GM12878 (cell line): ENCODE data around the gene GRIK2. TPM values are rescaled to one million over a fixed set of nuclear protein-coding genes. Genes with fewer than 3 reads are reported as not detected.

Source experiments
- ATAC-seq: fragments of 200-7000 bp; cut with Tn5 transposase; 3 replicates; pipeline ENCODE4 v1.9.1; 2020; ENCODE audit warnings: mild to moderate bottlenecking, moderate library complexity
- BruUV-seq: library from RNA; stranded (reverse); fragments of 400-500 nt; replicated peaks from 2 replicates; lab custom pipeline; 2021; lab: Mats Ljungman, UMichigan
- CTCF ChIA-PET: fragments of 300-600 bp; sonication (Branson Sonifier 250); formaldehyde crosslinking; extraction: SDS; loops from one replicate; lab custom pipeline; 2021; ENCODE audit warnings: inconsistent platforms; lab: Yijun Ruan, JAX
- POLR2A ChIA-PET: fragments of 350-600 bp; formaldehyde crosslinking; extraction: SDS; loops from one replicate; lab custom pipeline; 2021; ENCODE audit warnings: inconsistent platforms; lab: Charles Lee
- RAD21 ChIA-PET: fragments of 300-600 bp; sonication (Branson Sonifier 250); formaldehyde crosslinking; loops from one replicate; lab custom pipeline; 2023; ENCODE audit warnings: antibody characterized with exemption; ENCODE audit not compliant: unreplicated experiment; lab: Charles Lee
- SMC1A ChIA-PET: fragments of 300-600 bp; sonication (Branson Sonifier 250); formaldehyde crosslinking; loops from one replicate; lab custom pipeline; 2023; ENCODE audit not compliant: unreplicated experiment, uncharacterized antibody; lab: Charles Lee
- DNase-seq: peaks from one replicate; pipeline ENCODE4 v3.0.0-alpha.2; 2011; ENCODE audit warnings: low read depth, low spot score
- FAIRE-seq: peaks from 3 replicates; lab custom pipeline; 2011; peaks lifted over from hg19 to GRCh38; lab: Jason Lieb, UNC
- H2AFZ ChIP-seq: 2 replicates; pipeline ENCODE4 v1.6.0; 2011; ENCODE audit warnings: low read depth, low read length, control low read depth; ENCODE audit not compliant: control insufficient read depth
- H3K27ac ChIP-seq: 2 replicates; pipeline ENCODE4 v1.5.1; 2011; ENCODE audit warnings: control low read depth; ENCODE audit not compliant: control insufficient read depth, insufficient read depth
- H3K27me3 ChIP-seq, 2 experiments: replicated peaks in 1 of 2; 2 replicates each; pipeline versions ENCODE4 v1.6.0 to v1.6.1; 2011; ENCODE audit warnings: low read length in 1 of 2; ENCODE audit not compliant: control insufficient read depth in 2 of 2, insufficient read depth in 2 of 2
- H3K36me3 ChIP-seq, 2 experiments: 2 replicates each; pipeline ENCODE4 v1.5.1; 2011; ENCODE audit warnings: low read length in 1 of 2; ENCODE audit not compliant: control insufficient read depth in 2 of 2, insufficient read depth in 2 of 2
- H3K4me1 ChIP-seq: 2 replicates; pipeline ENCODE4 v1.6.1; 2011; ENCODE audit warnings: mild to moderate bottlenecking, low read length, moderate library complexity, mixed read lengths; ENCODE audit not compliant: control insufficient read depth, insufficient read depth
- H3K4me2 ChIP-seq: 2 replicates; pipeline ENCODE4 v1.6.0; 2011; ENCODE audit warnings: control low read depth; ENCODE audit not compliant: control insufficient read depth, insufficient read depth
- H3K4me3 ChIP-seq: fragments of 200-600 bp; sonication (generic); 2 replicates; pipeline ENCODE4 v1.5.1; 2016
- H3K79me2 ChIP-seq: 2 replicates; pipeline ENCODE4 v1.6.0; 2011; ENCODE audit warnings: low read length; ENCODE audit not compliant: control insufficient read depth, insufficient read depth
- H3K9ac ChIP-seq: 2 replicates; pipeline ENCODE4 v1.8.0; 2011; ENCODE audit warnings: low read length, control low read depth, mixed read lengths; ENCODE audit not compliant: control insufficient read depth, insufficient read depth
- H3K9me3 ChIP-seq: replicated peaks from 3 replicates; pipeline ENCODE4 v1.5.1; 2011; ENCODE audit warnings: mild to moderate bottlenecking, low read length; ENCODE audit not compliant: control insufficient read depth, insufficient read depth
- H4K20me1 ChIP-seq: 2 replicates; pipeline ENCODE4 v1.6.0; 2011; ENCODE audit not compliant: control insufficient read depth, insufficient read depth
- CEBPB ChIP-seq, 2 experiments: fragments of 150-350 bp in 1 of 2; IDR thresholded peaks; 2 replicates each; pipeline ENCODE4 v1.6.1; 2012 to 2014; ENCODE audit warnings: low read depth in 2 of 2, low read length in 2 of 2, borderline replicate concordance in 1 of 2, inconsistent platforms in 1 of 2
- CHD2 ChIP-seq: IDR thresholded peaks from 2 replicates; pipeline ENCODE4 v1.6.1; 2011; ENCODE audit warnings: low read depth, low read length, improper control_type of control experiment, borderline replicate concordance
- CHD4 ChIP-seq: fragments of 200-600 bp; sonication (generic); IDR thresholded peaks from 2 replicates; pipeline ENCODE4 v1.6.1; 2016; ENCODE audit warnings: mild to moderate bottlenecking
- EP300 ChIP-seq, 2 experiments: fragments of 150-350 bp in 1 of 2; IDR thresholded peaks; 2 replicates each; pipeline ENCODE4 v1.6.1; 2011 to 2012; ENCODE audit warnings: low read depth in 2 of 2, low read length in 2 of 2, borderline replicate concordance in 1 of 2, improper control_type of control experiment in 1 of 2, inconsistent platforms in 1 of 2; ENCODE audit not compliant: control insufficient read depth in 1 of 2
- ETV6 ChIP-seq, 2 experiments: fragments of 450-650 bp in 1 of 2; IDR thresholded peaks in 1 of 2; conservative IDR thresholded peaks in 1 of 2; 2 replicates each; pipeline ENCODE4 v1.6.1; 2014; ENCODE audit warnings: antibody characterized with exemption in 1 of 2, borderline replicate concordance in 1 of 2, low read depth in 1 of 2, mild to moderate bottlenecking in 1 of 2, moderate library complexity in 1 of 2
- JUNB ChIP-seq: IDR thresholded peaks from 2 replicates; pipeline ENCODE4 v1.6.1; 2016; ENCODE audit warnings: antibody characterized with exemption, mild to moderate bottlenecking
- NR2C1 ChIP-seq: fragments of 450-650 bp; IDR thresholded peaks from 2 replicates; pipeline ENCODE4 v1.6.1; 2017; ENCODE audit warnings: antibody characterized with exemption, mild to moderate bottlenecking, moderate library complexity
- PAX5 ChIP-seq: IDR thresholded peaks from 2 replicates; pipeline ENCODE4 v1.6.1; 2011; ENCODE audit warnings: low read depth, low read length, borderline replicate concordance
- RCOR1 ChIP-seq: conservative IDR thresholded peaks from 2 replicates; pipeline ENCODE4 v1.6.1; 2012; ENCODE audit warnings: low read depth, low read length, improper control_type of control experiment
- SMAD1 ChIP-seq: fragments of 450-650 bp; IDR thresholded peaks from 2 replicates; pipeline ENCODE4 v1.6.1; 2018; ENCODE audit warnings: mild to moderate bottlenecking, low read depth; ENCODE audit not compliant: partially characterized antibody
- SMAD5 ChIP-seq: IDR thresholded peaks from 2 replicates; pipeline ENCODE4 v1.6.1; 2016; ENCODE audit warnings: antibody characterized with exemption, low read depth
- ZNF207 ChIP-seq: fragments of 450-650 bp; IDR thresholded peaks from 2 replicates; pipeline ENCODE4 v1.6.1; 2014; ENCODE audit warnings: antibody characterized with exemption, mild to moderate bottlenecking, borderline replicate concordance
- ZZZ3 ChIP-seq: IDR thresholded peaks from 2 replicates; pipeline ENCODE4 v1.6.1; 2011; ENCODE audit warnings: low read depth; ENCODE audit not compliant: control insufficient read depth, insufficient read length
- WGBS: methylation state at CpG from one replicate; pipeline ENCODE4 v1.1.6; 2016; ENCODE audit warnings: low lambda C conversion rate; ENCODE audit not compliant: insufficient replicate concordance, insufficient coverage; ENCODE audit errors: missing lambda C conversion rate; 5-methylcytosine and 5-hydroxymethylcytosine counted together
- in situ Hi-C: fragments of 300-500 bp; cut with MboI; formaldehyde crosslinking; loops from 9 replicates; pipeline ENCODE4 v1.14.3; 2018; ENCODE audit warnings: mixed read lengths
- intact Hi-C: fragments of 100-400 bp; cut with micrococcal nuclease; formaldehyde crosslinking; loops from one replicate; pipeline ENCODE4 v1.14.2; 2022; ENCODE audit not compliant: unreplicated experiment
- polyA plus RNA-seq, 11 experiments: library from polyadenylated mRNA; depleted of rRNA in 4 of 11; unstranded in 6 of 11; stranded (reverse) in 5 of 11; fragments of >200 nt; fragmentation: Nextera tagmentation in 4 of 11; fragmentation: Illumina TruSeq in 1 of 11; extraction: Ambion mirVana in 4 of 11; extraction: Trizol in 1 of 11; gene quantifications; 1 replicate in 1 of 11; 2 replicates in 10 of 11; pipeline versions ENCODE4 v1.2.1 to v1.2.3, GENCODE V29; 2011 to 2016; ENCODE audit warnings: inconsistent platforms in 2 of 11, missing spikeins in 2 of 11, low read depth in 1 of 11
- total RNA-seq, 4 experiments: library from RNA; depleted of rRNA in 3 of 4; stranded (reverse); fragments of >200 nt in 3 of 4; fragmentation: Illumina TruSeq in 1 of 4; extraction: Trizol in 1 of 4; gene quantifications; 2 replicates each; pipeline versions ENCODE4 v1.2.1 to v1.2.3, GENCODE V29; 2013 to 2021

Gene GRIK2
- total and polyA plus RNA-seq, 10 of the 15 experiments (the other 5 are each of a cell fraction or from before 2014, with no cell fraction given): not detected

- in situ Hi-C loops (no loop called here), intact Hi-C loops (no loop called here)
- H3K27ac ChIP-seq: no peak overlapping the region
- H3K36me3 ChIP-seq: no peaks in the 10 kb centered on the region
- no peak for DNase-seq
- ChIA-PET CTCF (no interaction called here), POLR2A (no interaction called here), RAD21 (no interaction called here), SMC1A (interaction anchor here (1.7 kb wide), 1 partner anchor 10 kb away, joined by 5 read pairs; no protein-coding TSS in a partner anchor)
- no peak overlapping the region for H3K9ac ChIP-seq
- no peaks in the 10 kb centered on the region for H4K20me1 ChIP-seq
- no peaks in the 10 kb centered on the region for H3K9me3 ChIP-seq
- FAIRE-seq: no peak
- no peak overlapping the region for H3K4me2 ChIP-seq
- H3K4me1 ChIP-seq: no peaks in the 10 kb centered on the region
- no peaks in the 10 kb centered on the region for H3K27me3 ChIP-seq
- ATAC-seq: no peak
- H3K79me2 ChIP-seq: no peaks in the 10 kb centered on the region
- no peak overlapping the region for H3K4me3 ChIP-seq
- WGBS: 18% methylated on average over 3 of the region's 3 CpGs
- no peak for TF ChIP-seq CHD2
- TF ChIP-seq NR2C1: no peak
- TF ChIP-seq JUNB: no peak
- no peak for TF ChIP-seq ZZZ3
- TF ChIP-seq CHD4: no peak
- no peak for TF ChIP-seq RCOR1
- TF ChIP-seq SMAD5: no peak
- H2AFZ ChIP-seq: no peak overlapping the region
- no TSS peak for BruUV-seq
Observed at GRCh38 chr6:101527467-101527866, 134.0 kb downstream of the GRIK2 start.

GRCh38 chr6:101528801-101529200 is 135.3 kb downstream of the GRIK2 start:
- no peak overlapping the region for H3K4me3 ChIP-seq
- TF ChIP-seq ZNF207 (no peak), ETV6 (conservative IDR thresholded peaks at IDR 0.05 in 1 of 2, IDR thresholded peaks at IDR 0.05 in 1 of 2; ENCODE audit: borderline replicate concordance in 1 of 2, low read depth in 1 of 2) (no peak), SMAD5 (no peak), CEBPB (IDR thresholded peaks at IDR 0.05; ENCODE audit: borderline replicate concordance in 1 of 2, low read depth in 2 of 2, low read length in 2 of 2) (no peak), SMAD1 (no peak), PAX5 (no peak), EP300 (IDR thresholded peaks at IDR 0.05; ENCODE audit: borderline replicate concordance in 1 of 2, control insufficient read depth in 1 of 2, low read depth in 2 of 2, low read length in 2 of 2) (no peak)
- ChIA-PET SMC1A (no interaction called here), CTCF (no interaction called here), POLR2A (no interaction called here), RAD21 (no interaction called here)
- H4K20me1 ChIP-seq: no peaks in the 10 kb centered on the region
- BruUV-seq: no TSS peak
- no peaks in the 10 kb centered on the region for H3K79me2 ChIP-seq
- ATAC-seq (no peak), DNase-seq (no peak), FAIRE-seq (no peak)
- H3K4me1 ChIP-seq: no peaks in the 10 kb centered on the region
- in situ Hi-C loops: no loop called here
- no peak overlapping the region for H3K27ac ChIP-seq
- intact Hi-C loops: no loop called here
- H3K9ac ChIP-seq: no peak overlapping the region
- H2AFZ ChIP-seq: no peak overlapping the region
- no peaks in the 10 kb centered on the region for H3K9me3 ChIP-seq
- H3K27me3 ChIP-seq: no peaks in the 10 kb centered on the region
- H3K4me2 ChIP-seq: no peak overlapping the region
- no peaks in the 10 kb centered on the region for H3K36me3 ChIP-seq
